Lower leg skin (tissue), 3 donors: ENCODE measurements around the gene IGSF5.

Experiments used
- POLR2A ChIP-seq, 2 donors: fragments of 450-650 bp; IDR thresholded peaks; one replicate each; pipeline ENCODE4 v1.6.1; 2016 to 2017; ENCODE audit warnings: antibody characterized with exemption in 2 of 2, mild to moderate bottlenecking in 1 of 2, moderate library complexity in 1 of 2
- TF ChIP-seq, protein P1 (sequence below), 3 donors: fragments of 450-650 bp; IDR thresholded peaks; one replicate each; pipeline ENCODE4 v1.5.1; 2016; ENCODE audit warnings: antibody characterized with exemption in 3 of 3, mild to moderate bottlenecking in 3 of 3, moderate library complexity in 2 of 3

DNA sequence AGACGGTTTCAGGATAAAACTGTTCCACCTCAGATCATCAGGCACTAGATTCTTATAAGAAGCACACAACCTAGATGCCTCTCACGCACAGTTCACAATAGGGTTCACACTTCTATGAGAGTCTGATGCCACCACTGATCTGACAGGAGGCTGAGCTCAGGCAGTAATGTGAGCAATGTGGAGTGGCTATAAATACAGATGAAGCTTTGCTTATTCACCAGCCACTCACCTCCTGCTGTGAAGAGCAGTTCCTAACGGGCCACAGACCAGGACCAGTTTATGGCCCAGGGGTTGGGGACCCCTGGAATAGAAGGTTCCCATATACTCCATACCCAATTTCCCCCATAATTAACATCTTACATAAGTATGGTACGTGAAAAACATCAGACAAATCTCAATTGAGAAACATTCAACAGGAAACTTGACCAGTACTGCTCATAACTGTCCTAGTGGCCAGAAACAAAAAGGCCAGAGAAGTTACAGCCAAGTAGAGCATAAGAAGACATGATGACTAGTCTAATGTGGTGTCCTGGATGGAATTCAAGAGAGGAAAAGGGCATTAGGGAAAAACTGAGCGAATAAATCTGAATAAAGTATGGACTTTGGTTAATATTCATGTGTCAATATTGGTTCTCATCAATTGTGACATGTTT lies 24.7 kb upstream of the IGSF5 start:
- TF ChIP-seq, protein P1, sequence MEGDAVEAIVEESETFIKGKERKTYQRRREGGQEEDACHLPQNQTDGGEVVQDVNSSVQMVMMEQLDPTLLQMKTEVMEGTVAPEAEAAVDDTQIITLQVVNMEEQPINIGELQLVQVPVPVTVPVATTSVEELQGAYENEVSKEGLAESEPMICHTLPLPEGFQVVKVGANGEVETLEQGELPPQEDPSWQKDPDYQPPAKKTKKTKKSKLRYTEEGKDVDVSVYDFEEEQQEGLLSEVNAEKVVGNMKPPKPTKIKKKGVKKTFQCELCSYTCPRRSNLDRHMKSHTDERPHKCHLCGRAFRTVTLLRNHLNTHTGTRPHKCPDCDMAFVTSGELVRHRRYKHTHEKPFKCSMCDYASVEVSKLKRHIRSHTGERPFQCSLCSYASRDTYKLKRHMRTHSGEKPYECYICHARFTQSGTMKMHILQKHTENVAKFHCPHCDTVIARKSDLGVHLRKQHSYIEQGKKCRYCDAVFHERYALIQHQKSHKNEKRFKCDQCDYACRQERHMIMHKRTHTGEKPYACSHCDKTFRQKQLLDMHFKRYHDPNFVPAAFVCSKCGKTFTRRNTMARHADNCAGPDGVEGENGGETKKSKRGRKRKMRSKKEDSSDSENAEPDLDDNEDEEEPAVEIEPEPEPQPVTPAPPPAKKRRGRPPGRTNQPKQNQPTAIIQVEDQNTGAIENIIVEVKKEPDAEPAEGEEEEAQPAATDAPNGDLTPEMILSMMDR (IDR thresholded peaks at IDR 0.05) = no peak
- TF ChIP-seq POLR2A (IDR thresholded peaks at IDR 0.05) = no peak
